GM19438 (cell line): ENCODE results near the gene SKAP2.
"Not testable (repeated sequence)": the region's sequence is repeated elsewhere in the genome, so short reads cannot be mapped to it uniquely, and the experiment has no call there.

Experiments
- ATAC-seq: cut with Tn5 transposase; IDR thresholded peaks from one replicate; pipeline ENCODE4 v1.9.1; 2021; ENCODE audit warnings: low read depth; ENCODE audit not compliant: unreplicated experiment

The SKAP2 gene

DNA sequence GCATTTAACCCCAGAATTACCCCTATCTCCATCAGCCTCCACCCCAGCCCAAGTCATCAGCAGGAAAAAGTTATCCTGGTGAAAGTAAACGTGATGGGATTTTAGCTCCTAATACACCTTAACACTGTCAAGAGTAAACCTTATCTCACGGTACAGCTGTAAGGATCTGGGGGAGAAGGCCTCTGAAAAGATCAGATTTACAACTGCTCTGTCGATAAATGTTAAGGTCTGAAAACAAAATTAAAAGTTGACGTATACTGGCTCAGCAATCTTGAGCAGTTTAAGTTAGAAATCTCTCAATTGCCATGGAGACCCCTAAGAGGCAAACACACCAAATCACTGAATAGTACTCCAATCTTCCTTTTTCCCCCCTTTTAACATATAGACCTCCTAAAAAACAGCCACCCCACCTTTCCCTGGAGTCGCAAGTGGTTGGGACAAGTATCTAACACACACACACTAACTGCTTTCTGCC, 6.1 kb downstream of the SKAP2 start:
- ATAC-seq: no peak

DNA sequence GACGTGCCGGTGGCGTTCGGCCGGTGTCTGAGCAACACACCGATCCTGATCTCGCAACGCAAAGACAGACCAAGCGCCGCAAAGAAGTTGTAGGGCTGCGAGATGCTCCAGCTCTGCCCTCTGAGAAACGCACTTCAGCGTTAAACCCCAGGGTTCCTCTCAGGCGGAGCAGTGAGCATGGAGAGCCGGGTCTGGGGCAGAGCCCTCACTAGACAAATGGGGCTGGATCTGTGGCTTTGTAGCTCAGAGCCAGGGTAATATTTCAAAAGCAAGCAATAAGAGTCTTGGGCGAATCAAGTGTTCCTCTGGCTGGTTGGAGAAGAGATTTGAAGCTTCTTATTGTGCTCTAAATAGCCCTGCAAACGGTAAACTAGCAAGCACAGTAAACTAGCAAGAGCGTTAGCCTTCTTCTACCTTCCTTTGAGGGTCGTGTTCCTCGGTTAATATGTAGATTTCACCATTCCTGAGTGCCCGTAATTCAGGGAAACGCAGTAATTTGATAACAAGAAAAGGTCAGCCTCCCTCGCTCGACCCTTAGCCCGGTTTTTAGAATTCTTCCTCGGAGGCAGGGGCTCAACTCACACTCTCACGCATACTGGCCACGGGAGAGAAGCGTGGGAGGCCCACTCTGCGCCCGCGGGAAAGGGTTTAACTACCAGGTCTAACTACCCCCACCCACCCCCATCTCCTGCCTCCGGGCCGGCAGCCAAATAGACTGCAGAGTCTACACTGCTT, 6.7 kb downstream of the SKAP2 start:
- ATAC-seq: no peak

DNA sequence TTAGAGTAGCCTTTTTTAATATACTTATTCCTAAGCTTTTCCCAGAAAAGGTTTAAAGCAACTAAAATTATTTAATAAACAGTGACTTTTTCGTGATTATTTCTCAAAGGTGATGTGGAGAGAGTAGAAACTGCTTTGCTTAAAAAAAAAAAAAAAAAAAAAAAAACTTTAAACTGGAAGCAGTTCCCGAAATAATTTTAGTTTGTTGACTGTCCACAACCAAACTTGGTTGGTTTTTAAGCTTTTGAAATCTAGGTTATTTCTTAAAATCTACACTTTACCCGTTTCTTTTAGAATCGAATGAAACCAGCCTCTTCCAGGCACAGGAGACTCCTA, 7.3 kb downstream of the SKAP2 start:
- ATAC-seq: no peak

DNA sequence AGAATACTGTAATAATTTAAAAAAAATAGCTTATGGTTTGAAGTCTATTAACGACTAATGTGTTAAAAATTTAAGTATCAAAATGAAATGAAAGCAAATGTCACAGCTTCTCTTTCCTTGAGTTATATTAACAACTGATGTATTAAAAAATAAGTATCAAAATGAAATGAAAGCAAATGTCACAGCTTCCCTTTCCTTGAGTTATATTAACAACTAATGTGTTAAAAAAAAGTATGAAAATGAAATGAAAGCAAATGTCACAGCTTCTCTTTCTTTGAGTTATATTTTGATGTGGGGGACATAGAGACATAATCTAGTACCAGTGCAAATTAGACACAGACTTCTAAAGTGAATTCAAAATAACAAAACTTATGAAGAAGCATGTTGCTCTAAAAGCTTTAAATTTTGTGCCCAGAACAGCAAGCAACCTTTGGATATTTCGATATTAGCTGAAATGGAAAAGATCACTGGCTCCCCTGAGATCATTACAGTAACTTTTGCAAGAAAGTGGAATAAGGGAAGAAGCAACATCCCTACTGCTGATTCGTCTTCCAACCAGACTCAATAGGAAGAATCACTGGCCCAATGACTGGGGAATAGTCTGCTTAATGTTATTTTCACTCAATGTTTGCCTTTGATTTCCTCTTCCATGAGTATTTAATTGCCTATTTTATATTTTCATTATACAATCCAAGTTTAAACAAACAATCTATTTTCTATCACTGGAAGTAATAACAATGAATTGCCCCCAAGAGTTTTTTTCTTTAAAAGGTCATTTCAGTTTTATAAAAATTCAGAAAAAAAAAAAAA, 8.0 kb downstream of the SKAP2 start:
- ATAC-seq: no peak

DNA sequence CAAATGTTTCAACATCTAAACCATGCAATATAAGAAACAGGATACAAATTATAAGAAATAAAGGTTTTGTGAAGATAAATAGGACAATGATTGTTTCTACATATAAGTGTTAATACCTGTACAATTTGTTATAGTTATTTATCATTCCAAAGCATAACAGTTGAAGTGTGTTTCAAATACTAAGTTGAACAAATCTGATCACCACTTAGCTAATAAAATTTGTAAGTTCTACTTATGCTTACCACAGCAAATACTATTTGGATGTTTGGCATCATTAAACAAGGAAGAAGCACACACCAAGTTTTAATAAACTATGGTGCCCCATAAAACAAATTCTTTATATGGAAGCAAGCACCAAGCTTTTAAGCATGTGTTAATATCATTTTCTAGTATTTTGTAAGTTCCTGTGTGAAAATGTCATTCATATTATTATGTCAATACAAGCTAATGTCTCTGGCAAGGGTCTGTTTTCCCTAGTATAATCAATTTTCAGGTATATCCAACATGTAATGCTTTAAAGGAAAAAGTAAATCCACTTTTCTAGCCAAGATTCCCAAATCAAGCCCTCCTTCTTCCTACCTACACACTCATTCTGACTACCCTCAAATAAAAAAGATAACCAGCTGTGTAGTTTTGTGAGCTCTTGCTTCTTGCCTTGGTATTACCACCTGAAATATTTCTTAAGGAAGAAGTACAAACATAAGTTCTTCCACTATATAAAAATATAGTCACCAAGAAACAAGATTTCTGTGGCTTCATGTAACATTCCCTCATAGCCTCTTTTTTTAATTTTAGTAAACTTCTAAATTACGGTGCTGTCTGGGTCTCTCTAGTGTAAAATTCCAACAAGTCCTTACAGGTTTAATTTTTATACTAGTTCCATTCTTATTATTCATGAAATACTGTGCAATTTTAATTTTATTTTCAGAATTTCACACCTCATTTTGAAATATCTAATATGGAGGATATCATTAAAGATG, 9.2 kb downstream of the SKAP2 start:
- ATAC-seq: no peak

DNA sequence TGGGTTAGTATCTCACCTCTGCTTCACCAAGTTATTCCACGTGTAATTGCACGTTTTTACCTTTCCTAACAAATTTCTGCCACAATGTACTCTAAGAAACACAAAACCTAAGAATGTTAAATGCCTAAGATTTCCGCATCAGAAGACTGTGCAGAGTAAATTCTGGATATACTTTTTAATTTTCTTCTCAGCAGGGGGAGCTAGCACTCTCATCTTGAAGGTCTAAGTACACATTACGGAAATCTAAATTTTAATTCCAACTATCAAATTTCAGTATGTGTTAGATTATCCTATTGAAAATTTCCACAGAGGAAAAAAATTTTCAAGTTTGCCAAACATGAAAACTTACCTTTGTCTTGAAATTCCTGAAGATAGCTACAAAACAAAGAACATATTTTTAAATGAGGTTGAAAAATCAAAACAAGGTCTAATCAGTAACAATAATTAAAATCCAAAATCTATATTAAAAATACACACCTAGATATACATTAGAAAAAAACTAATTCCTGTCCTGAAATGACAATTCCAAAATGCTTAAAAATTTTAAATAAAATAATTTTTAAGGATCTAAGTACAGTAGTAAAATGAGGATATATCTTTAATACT, 10.5 kb downstream of the SKAP2 start:
- no peak for ATAC-seq

DNA sequence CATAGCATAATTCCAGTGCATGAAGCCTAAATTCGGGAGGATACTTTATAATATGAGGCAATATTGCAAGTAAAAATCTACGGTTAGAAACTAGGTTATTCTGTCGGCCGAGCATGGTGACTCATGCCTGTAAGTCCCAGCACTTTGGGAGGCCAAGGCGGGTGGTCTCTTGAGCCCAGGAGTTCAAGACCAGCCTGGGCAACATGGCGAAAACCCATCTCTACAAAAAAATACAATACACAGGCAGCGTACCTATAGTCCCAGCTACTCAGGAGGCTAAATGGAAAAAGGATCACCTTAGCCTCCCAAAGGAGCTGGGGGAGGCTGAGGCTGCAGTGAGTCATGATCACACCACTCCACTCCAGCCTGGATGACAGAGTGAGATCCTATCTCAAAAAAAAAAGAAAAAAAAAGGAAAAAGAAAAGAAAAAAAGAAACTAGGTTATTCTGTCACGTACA, 14.2 kb downstream of the SKAP2 start:
- no peak for ATAC-seq

DNA sequence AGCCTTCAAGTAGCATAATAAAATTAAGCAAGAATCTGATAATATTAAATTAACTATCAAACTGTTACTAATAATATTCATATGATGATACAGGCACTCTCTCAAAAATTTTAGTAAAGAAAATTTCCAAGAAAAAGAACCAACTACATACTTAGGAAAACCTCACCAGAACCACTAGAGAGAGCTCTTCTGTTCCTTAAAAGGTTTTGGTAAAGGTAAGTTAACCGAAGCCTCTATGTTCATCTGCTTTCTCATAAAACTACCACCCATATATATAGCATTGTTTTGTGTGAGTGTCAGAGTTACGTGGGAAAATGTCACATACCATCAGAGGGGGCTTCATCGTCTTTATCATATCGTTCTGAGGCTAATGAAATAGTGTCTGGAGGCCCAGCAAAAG, 20.7 kb downstream of the SKAP2 start:
- ATAC-seq: no peak

DNA sequence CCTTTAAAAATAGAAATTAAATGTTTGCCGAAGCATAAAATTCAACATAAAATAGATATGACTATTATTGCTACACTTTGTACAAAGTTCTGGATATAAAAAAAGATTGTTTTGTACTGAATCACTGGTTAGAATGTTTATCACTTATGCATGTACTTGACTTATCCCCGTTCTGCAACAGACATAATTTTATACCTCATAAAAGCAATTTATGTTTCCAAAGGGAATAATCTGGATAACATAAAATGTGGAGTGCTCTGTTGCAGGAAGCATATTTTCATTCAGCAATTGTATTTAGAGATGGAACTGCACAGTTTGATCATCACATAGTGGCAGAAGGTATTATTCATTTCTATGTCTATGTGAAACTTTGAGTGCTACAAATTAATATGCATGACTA, 21.5 kb downstream of the SKAP2 start:
- ATAC-seq: no peak

DNA sequence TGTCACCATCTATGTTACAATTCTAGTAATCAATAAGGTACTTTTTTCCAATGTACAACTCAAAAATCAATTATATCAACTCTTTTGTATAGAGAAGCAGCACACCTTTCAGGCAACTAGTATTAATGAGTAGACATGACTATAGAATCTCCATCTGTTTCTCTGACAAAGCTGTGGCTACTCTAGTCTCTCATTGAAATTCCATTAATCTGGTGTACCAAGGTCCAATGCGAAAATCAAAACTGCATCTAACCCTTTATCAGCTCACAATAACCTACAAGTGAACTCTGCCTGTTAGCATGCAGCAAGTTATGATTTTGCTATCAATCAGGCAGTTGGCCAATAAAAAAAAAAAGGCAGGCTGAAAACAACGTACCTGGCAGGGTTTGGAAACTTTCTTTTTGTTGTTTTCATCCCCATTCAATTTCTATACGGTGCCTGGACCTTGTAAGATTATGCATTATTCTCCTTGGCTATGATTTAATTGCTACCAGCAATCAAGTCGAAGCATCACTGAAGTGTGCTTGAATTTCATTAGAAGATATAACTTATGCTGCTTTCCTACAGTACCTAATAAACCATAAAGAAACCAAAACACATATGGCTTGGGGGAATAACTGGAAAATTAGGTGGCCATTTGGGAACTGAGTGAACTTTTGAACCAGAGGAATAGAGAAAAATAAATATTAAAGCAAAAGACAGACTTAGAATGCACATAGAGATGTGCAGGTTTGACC, 23.2 kb downstream of the SKAP2 start:
- no peak for ATAC-seq

DNA sequence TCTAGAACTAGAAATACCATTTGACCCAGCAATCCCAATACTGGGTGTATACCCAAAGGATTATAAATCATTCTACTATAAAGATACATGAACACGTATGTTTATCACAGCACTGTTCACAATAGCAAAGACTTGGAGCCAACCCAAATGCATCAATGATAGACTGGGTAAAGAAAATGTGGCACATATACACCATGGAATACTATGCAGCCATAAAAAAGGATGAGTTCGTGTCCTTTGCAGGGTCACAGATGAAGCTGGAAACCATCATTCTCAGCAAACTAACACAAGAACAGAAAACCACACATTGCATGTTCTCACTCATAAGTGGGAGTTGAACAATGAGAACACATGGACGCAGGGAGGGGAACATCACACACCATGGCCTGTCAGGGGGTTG, 27.6 kb downstream of the SKAP2 start:
- not testable (repeated sequence) for ATAC-seq

DNA sequence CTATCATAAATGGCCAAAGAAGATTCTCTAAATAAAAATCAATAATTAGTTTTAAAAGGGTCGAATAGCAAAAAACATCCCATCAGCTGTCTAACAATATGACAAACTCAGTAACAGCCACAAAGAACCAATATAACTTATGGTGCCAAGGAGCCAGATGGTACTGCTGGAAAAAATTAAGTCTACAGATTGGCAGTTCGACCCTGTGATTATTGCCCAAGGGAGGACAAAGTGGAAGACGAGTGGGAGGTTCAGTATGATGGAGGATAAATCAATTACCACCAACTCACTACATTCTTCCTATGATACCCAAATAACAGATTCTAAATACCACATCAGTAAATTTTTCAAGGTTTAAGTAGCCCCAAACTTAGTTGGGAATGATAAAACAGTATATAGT, 49.0 kb downstream of the SKAP2 start:
- no peak for ATAC-seq

DNA sequence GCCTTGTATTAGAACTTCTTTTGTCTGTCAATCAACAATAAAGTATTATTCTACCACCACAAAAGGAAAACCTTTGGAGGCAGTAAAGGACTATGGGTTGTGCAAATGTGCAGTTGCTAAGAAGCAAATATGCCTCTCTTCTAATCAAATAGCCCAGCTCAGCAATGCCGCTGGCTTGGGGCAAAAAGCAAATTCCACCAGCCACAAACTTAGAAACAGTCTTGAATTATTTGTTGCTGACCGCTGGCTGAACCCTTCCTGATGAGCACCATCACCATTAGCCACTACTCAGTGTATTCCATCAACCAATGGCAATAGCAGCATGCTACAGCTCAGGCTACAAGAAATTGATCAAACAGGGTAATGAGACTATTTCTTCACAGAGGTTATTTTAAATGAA, 51.0 kb downstream of the SKAP2 start:
- ATAC-seq: no peak

DNA sequence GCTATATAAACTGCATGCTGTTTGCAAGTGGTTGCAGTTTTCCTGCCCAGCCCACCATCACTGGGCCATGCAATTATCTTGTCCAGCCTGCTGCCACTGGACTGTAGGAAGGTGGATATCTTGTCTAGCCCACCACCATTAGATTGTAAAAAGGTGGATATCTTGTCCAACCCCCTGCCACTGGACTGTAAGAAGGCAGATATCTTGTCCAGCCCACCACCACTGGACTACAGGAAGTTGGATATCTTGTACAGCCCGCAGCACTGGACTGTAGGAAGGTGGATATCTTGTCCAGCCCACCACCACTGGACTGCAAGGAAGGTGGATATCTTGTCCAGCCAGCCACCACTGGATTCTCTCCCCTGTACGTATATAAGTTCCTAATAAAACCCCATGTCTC, 69.8 kb downstream of the SKAP2 start:
- ATAC-seq: no peak

DNA sequence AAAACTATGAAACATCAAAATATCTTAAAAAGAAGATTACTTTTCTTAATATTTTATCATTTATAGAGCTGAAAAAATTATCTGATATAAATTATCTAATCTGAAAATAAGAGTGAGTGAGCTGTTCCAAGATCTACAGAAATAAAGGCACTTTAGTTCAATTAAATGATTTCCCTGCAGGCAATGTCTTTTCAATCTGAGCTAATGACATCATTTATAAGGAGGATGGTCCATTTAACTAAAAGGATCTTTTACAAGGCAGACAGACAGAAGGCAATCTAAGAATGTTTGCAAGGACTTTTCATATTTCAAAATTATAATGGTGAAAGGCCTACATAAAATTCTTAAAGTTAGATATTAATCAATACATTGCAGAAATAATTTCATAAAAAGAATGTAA, 71.8 kb downstream of the SKAP2 start:
- no peak for ATAC-seq

DNA sequence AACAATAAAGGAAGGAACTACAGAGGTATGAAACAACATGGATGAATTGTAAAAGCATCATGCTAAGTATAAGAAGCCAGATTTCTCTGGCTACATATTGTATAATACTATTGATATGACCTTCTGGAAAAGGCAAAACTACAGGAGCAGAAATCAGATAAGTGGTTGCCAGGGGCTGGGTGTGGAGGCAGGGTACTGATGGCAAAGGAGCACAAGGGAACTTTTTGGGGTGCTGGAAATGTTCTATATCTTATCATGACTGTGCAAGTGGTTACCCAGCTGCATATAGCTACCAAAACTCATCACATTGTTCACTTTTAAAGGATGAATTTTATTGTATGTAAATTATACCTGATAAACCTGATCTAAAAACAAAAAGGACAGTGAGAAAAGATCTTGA, 72.4 kb downstream of the SKAP2 start:
- ATAC-seq: no peak

DNA sequence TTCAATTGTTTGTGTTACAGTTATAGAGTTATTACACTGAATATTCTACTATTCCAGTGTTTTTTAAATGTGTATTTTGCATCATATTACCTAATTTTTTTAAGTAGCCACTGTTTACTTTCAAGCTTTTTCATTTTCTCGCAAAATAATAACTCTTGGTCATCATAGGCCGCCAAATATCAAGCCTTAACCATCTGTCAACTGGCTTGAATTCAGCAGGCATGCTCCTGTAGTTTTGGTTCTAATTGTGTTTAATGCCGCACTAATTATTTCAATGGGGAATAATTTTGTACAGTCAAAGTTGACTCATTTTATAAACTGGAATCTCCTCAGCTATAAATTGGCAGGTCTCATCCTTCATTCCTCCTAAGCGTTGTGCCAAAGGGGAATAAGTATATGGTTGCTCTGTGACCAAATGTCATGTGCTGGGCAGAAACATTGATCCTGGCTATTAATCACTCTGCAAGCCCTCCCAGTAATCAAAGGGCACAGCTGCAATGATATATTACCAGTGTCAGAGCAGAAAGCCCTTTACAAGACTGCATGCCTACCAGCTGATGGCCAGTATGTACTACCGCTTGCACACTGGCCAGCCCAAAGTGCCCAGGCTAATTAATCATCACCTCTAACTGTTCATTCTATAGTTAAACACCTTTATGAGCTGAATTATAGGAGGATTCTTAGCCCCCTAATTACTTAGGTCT, 74.8 kb downstream of the SKAP2 start:
- no peak for ATAC-seq

DNA sequence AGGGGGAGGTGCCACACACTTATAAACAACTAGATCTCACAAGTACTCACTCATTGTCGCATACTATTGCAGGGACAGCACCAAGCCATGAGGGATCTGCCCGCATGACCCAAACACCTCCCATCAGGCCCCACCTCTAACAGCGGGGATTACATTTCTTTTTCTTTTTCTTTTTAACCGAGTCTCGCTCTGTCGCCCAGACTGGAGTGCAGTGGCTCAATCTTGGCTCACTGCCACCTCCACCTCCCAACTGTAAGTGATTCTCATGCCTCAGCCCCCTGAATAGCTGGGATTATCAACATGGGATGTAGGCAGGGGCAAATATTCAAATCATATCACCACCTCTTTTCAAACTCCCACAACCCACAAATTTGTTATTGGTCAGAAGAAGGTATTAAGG, 76.7 kb downstream of the SKAP2 start:
- no peak for ATAC-seq

DNA sequence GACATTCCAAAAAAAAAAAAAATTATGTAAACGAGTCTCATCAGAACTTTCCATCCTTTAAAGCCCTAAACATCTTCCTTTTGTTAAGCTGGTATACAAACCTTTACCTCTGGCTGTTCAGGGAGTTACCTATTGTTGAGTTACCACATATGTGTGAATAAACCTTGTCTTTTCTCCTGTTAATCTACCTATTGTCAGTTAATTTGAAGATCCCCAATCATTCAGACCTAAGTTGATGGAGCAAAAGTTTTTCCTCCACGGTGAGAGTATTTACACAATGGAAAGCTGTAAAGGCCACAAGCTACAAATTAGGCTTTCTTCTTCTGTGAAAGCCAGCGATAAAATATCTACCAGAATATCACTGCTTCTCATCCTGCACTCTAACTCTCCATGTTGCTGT, 80.3 kb downstream of the SKAP2 start:
- ATAC-seq: no peak
